ENCODE data around the gene USP5.

Gene USP5

DNA sequence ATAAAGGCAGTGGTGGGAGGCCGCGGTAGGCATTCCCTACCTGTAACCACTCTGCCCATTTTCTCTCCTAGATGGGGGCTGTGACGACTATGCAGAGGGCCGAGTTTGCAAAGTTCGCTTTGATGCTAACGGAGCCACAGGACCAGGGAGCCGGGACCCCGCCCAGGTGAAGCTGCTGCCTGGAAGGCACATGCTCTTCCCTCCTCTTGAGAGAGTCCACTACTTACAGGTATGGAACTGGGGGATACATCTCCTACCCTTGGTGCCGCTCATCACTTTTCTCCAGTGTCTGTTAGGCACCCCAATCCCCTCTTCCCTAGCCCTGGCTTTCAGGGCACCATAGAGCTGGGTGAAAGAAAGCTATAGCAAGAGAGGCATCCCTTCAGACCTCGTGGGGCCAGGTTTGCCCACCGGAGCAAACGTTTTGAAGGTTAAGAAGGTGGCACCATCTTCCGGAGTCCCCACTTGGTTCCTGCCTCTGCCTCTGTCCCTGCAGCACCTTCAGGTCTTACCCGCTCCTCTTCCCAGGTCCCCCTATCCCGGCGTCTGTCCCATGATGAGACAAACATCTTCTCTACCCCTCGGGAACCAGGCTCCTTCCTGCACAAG, 25.7 kb upstream of the USP5 start:
- DNase-seq (ENCODE audit: low spot score), result no peak

DNA sequence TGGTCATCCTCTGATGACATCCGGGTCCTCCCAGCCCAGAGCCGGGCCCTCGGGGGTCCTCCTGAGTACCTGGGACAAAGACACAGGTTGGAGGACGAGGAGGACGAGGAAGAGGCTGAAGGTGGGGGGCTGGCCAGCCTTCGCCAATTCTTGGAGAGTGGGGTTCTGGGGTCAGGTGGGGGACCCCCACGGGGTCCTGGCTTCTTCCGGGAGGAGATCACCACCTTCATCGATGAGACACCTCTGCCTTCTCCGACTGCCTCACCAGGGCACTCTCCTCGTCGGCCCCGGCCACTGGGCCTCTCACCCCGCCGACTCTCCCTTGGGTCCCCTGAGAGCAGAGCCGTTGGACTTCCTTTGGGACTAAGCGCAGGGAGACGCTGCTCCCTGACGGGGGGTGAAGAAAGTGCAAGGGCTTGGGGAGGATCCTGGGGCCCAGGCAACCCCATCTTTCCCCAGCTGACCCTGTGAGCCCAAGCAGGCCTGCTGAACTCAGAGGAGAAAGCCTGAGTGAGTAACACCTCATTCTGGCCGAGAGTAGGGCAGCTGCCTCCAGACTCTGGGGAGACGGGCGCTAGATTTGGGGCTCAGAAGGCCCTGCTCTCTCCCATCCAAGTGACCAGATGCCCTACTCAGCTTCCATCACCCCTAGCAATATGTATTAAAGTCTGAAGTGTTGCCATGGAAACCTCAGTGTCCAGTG, 25.1 kb upstream of the USP5 start:
- no peak for DNase-seq (ENCODE audit: low spot score)

DNA sequence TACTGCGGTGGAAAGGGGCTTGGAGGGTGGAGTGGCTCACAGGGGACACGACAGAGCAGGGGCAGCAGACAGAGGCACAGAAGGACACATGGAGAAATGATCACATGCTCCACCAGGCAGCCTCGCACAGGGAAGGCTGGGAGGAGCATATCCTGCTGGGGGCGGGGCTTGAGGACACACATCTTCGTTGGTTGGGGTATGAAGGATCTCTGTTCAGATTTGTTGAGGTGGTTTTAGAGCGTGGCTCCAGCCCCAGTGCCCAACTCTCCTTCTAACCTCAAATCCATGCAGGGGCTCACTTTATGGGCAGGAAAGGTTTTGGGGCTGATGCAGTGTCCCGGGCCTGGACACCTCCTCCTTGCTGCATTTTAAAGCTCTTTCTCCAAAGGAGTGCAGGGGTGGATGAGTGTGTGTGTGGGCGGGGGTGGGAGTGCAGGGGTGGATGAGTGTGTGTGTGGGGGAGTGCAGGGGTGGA, 24.5 kb upstream of the USP5 start:
- DNase-seq (ENCODE audit: low spot score), result peak; percentile 63

DNA sequence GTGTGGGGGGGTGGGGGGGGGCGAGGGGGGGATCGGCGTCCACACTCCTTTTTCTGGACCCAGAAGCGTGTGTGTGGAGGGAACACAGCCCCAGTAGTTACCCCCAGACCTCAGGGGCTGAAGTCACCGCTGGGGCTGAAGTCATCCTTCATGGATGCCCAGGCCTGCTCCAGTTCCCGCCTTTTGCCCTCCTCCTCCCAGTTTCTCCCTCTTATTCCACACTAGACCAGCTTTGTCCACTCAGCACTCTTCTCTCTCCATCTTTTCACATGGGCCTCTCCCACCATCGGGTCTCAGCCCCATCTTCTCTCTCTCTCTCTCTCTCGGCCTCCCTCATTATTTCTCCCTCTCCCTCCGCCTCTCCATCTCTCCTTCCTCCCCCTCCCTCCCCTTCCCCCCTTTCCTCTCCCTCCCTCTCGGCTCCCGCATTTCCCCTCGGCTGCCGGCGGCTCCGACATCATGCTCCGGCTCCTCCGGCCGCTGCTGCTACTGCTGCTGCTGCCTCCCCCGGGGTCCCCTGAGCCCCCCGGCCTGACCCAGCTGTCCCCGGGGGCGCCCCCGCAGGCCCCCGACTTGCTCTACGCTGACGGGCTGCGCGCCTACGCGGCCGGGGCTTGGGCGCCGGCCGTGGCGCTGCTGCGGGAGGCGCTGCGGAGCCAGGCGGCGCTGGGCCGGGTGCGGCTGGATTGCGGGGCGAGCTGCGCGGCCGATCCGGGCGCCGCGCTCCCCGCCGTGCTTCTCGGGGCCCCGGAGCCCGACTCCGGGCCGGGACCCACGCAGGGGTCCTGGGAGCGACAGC, 23.8 kb upstream of the USP5 start, which contains the start of gene P3H3:
Gene P3H3 (plus strand): TSS at position 426 of the 799 bp plus-strand sequence. CDS start 34 bp downstream, at position 460.
- no peak for DNase-seq (ENCODE audit: low spot score)

DNA sequence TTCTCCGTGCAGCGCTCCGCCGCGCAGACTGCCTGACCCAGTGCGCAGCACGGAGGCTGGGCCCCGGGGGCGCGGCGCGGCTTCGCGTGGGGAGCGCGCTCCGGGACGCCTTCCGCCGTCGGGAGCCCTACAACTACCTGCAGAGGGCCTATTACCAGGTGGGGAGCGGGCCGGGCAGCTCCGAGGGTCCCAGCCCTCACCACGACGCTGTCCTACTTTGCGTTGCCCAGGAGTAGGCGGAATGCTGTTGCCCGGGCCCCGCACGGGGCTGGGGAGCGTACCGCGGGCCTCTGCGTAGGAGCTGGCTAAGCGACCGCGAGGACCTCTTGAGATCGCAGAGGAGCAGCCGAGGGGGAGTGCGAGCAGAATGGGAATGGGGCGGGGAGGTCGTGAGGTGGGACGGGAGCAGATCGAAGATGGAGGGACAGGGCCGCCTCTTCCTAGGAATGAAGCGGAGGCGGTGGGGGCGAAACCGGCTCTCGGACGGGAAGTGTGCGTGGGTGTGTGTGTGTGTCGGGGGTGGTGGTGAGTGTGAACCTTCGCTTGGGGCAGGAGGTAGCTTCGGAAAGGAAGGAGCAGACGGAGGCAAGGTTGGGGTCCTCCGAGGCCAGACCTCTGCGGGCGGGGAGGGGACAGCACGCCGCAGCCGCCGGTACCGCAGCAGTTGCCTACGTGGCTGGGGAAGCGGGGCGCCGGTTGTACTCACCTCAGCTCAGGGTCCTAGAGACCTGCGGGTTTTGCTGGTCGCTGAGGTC, 23.0 kb upstream of the USP5 start:
- DNase-seq (ENCODE audit: low spot score), result no peak

DNA sequence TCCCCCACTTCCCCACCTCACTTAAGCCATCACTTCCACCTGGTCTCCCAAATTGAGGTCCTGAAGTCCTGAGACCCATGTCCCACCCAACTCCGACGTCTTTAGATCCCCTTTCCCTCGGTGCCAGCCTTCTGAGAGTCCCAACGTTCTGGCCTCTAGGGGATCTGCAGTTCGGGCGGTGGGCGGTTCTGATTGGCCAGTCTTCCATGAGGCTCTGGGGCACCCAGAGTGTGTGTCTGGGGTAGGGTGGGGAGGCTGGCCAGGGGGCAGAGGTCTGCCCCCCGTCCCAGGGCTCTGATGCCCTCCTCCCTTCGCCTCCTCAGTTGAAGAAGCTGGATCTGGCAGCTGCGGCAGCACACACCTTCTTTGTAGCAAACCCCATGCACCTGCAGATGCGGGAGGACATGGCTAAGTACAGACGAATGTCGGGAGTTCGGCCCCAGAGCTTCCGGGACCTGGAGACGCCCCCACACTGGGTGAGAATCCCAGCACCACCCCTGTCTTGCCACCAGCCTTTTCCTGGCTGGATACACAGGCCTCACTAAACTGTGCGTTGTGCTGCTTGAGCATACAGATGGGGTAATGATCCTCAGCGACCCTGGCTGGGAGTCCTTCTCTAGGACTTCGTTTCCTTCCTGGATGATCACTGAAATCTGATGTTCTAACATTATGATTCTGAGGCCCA, 22.3 kb upstream of the USP5 start:
- no peak for DNase-seq (ENCODE audit: low spot score)

DNA sequence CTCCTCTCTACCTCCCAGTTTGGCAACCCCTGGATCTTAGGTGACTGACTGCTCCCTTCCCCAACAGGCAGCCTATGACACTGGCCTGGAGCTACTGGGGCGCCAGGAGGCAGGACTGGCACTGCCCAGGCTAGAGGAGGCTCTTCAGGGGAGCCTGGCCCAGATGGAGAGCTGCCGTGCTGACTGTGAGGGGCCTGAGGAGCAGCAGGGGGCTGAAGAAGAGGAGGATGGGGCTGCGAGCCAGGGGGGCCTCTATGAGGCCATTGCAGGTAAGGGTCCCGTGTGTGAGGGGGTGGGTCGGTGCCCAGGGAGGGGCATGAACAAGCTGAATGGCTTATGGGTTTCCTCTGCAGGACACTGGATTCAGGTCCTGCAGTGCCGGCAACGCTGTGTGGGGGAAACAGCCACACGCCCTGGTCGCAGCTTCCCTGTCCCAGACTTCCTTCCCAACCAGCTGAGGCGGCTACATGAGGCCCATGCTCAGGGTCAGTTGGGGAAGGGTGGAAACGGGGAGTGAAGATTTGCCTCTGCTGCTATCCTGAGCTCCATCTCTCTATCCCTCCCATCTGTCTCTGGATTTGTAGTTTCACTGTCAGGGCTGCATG, 21.6 kb upstream of the USP5 start:
- no peak for DNase-seq (ENCODE audit: low spot score)

DNA sequence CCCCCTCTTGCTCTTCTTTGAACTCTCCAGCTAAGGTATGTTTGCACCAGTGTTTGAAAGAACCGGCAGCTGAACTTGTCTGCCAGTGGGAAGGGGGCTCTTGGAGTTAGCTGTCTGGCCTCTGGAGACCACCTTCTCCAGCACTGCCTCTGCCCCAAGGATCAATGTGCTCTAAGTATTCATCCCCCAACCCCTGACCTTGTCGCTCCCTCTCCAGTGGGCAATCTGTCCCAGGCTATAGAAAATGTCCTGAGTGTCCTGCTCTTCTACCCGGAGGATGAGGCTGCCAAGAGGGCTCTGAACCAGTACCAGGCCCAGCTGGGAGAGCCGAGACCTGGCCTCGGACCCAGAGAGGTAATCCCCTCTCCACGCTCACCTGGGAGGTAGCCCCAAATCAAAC, 21.0 kb upstream of the USP5 start:
- no peak for DNase-seq (ENCODE audit: low spot score)

DNA sequence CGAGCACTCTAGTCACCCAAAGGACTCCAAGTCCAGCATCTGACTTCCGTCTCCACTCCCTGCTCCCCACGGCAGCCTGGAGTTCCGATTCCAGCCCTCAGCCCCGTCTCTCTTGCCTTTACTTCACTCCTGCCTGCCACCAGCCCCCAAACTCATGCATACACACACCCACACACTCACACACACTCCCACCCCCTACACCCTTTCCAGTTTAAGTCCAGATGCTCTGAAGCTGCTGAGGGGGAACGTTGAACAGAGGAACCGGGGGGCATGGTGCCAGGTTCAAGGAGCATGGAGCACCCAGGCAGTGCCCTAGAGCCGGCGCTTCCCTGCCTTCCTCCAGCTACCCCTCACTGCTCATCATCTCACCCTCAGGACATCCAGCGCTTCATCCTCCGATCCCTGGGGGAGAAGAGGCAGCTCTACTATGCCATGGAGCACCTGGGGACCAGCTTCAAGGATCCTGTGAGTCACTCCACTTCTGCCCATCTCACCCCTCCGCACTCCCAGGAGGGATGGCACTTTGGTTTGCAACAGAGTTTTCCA, 20.4 kb upstream of the USP5 start:
- DNase-seq (ENCODE audit: low spot score), result no peak

DNA sequence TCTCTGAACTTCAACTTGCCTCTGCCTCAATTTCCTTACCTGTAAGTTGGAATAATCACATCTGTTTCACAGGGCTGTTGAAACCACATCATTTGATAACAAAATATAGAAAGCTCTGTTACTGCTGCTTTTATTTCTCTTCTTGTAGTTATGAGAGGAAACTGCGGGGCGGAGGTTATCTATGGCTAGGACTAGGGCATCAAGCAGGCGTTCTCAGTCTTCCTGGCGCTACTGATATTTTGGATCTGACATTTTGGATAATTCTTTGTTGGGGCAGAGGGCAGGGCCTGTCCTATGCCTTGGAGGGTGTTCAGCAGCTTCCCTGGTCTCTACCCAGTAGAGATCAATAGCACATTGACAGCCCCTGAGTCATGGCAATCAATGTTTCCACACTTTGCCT, 19.8 kb upstream of the USP5 start:
- DNase-seq (ENCODE audit: low spot score), result no peak

DNA sequence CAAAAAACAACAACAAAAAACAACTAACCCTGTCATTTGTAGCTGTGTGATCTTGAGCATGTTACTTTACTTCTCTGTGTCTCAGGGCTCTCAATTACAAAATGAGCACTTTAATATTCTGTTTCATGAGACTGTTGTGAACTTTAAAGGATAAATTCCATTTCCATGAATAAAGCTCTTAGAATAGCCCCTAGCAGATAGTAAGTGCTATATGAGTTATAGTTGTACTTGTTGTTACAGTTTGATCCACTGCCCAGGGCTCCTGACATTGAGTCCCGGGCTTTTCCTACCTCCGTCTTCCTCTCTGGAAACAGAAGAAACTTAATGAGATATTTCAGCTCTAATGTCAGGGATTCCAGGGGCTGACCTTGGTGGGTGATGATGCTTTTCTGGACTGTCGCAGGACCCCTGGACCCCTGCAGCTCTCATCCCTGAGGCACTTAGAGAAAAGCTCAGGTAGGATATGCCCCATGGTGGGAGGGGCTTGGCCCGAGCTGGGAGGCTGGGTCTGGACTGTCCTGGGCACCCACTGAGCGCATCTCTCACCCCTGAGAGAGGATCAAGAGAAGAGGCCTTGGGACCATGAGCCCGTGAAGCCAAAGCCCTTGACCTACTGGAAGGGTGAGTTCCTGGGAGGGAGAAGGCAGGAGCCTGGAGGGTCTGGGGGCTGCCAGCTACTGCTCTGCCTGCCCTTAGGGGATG, 18.6 kb upstream of the USP5 start:
- DNase-seq (ENCODE audit: low spot score), result no peak

DNA sequence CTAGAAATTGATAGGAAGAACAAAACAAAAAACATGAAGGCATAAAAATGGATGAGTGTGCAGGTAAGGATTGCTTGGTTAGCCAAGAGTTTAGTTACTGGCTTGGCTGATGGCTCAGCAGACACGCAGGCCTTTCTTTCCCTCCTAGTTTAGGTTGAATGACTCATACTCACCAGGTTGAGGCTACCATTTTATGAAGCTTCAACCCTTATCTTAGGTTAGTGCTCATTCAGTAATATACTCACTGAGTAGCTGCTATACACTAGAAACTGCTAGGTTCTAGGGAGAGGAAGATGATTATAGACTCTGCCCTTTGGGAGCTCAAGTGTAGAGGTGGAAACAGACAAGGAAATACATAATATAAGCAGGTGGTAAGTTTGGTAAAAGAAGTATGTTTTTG, 17.7 kb upstream of the USP5 start:
- no peak for DNase-seq (ENCODE audit: low spot score)

DNA sequence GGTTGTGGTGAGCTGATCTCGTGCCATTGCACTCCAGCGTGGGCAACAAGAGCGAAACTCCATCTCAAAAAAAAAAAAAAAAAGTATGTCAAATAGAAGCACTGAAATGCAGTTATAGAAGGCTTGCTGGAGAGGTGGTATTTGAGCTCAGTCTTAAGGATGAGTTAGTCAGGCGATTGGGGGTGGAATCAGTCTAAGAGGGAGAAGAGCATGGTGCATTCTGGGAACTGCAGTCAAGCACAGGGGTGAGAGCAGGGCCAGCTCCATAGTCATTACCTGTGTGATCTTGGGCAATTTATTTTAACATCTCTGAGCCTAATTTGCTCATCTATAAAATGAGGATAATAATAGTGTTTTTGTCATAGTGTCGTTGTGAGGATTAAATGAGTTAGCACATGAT, 17.1 kb upstream of the USP5 start:
- DNase-seq (ENCODE audit: low spot score), result no peak

DNA sequence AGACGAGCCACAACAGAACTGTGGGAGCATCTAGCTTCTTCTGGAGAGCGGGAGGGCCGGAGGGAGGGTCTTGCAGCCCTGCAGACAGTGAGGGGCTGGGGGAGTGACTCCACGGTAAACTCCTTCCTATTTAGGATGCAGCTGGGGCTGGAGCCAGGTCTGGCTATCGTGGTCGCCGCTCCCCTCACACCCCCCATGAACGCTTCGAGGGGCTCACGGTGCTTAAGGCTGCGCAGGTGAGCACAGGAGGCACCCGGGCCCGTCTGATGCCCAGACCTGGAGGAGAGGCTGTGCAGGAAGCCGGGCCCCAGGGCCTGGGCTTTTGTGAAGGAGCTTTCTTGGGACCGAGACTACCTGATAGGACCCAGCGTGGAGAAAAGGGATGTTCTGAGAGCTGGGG, 15.1 kb upstream of the USP5 start:
- DNase-seq (ENCODE audit: low spot score), result no peak

DNA sequence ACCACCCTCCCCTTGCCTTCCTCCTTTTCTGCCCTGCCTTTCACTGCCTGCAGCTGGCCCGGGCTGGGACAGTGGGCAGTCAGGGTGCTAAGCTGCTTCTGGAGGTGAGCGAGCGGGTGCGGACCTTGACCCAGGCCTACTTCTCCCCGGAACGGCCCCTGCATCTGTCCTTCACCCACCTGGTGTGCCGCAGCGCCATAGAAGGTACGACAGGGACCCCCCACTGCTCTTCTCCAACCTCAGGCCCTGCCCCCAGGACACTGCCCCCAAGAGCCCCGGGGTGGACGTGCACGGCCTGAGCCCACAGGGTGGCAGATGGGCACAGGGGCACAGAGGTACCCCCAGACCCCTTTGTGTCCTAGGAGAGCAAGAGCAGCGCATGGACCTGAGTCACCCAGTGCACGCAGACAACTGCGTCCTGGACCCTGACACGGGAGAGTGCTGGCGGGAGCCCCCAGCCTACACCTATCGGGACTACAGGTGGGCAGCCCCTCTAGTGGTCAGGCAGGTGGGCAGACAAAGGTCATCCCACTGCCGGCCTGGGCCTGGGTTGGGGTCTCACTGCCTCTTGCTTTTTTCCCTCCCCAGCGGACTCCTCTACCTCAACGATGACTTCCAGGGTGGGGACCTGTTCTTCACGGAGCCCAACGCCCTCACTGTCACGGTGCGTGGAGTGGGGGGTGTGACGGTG, 14.4 kb upstream of the USP5 start:
- DNase-seq (ENCODE audit: low spot score), result no peak

DNA sequence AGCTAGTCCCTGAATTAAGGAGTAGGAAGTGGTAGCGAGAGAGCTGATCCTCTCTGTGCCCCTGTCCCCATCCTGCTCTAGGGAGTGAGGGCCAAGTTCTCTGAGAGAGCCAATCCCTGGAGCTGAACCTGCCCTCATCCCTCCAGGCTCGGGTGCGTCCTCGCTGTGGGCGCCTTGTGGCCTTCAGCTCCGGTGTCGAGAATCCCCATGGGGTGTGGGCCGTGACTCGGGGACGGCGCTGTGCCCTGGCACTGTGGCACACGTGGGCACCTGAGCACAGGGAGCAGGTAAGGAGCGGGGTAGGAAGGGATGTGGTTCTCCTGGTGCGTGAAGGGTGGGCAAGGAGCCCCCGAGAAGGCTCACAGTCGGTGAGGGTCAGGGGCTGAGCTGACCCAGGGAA, 13.1 kb upstream of the USP5 start:
- no peak for DNase-seq (ENCODE audit: low spot score)

DNA sequence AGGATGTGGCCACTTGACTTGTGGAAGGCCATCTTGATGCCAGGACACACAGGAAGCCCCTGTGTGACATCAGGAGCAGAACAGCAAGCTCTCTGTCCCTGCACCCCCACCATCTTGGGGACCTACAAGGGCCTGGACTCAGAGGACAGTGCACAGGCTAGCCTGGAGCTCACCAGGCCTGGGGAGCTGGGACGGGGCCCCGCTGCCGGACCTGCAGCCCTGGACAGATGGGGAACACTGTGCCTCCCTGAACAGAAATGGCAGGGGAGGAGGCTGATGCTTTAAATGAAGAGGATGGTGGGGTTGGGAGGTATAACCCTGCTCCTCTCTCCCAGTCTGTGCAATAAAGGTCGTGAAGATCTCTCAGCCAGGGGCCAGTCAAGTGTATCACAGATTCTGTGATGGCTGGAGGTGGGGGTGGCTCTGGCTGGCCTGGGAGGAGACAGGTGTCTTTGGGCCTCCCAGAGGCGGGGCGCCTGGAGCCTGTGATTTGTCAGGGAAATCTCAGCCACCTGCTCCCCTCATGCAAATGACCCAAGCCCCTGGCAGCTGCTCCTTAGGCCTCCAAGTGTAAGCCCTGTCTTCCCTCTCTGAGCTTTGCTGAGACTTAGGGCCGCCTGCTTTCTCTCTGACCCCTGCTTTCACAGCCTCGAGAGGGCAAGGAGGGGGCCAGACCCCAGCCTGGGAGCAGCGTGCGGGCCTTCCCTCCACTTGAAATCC, 12.3 kb upstream of the USP5 start:
- no peak for DNase-seq (ENCODE audit: low spot score)

DNA sequence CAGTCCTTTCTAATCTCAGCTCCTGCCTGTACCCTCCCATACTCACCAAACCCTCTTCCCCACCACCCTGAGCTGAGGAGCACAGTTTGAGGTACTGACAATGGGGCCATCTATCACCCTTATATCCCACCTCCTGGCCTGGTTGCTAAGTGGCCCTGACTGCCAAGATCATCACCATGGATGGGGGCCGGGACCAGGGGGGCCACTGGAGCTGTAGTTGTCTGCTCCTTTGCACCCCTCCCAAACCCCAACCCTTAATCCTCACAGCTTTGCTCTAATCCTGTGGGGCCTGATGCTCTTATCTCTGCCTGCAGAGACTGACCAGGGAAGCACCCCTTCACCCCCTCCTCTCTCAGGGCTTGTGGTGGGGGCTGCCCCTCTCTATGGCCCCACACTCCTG, 11.6 kb upstream of the USP5 start:
- DNase-seq (ENCODE audit: low spot score), result no peak
